K562 (cell line): Measurements from ENCODE around the gene FOXN1. TPM values are rescaled to one million over a fixed set of nuclear protein-coding genes. Genes with fewer than 3 reads are reported as not detected.
A peak's percentile ranks its signal among the peaks of the same experiment; 100 is the strongest.

Experiments used
- ATAC-seq: fragments of 200-7000 bp; cut with Tn5 transposase; 3 replicates; pipeline ENCODE4 v1.9.1; 2020; ENCODE audit warnings: moderate library complexity
- BruUV-seq: library from RNA; stranded (reverse); fragments of 400-500 nt; replicated peaks from 2 replicates; lab custom pipeline; 2021; lab: Mats Ljungman, UMichigan
- CTCF ChIA-PET: fragments of 300-600 bp; formaldehyde crosslinking; extraction: SDS; loops from one replicate; lab custom pipeline; 2021; ENCODE audit warnings: low intra/inter-chr PET ratio; lab: Yijun Ruan, JAX
- POLR2A ChIA-PET: fragments of 300-600, 350-650 bp; sonication (Branson Sonifier 250); formaldehyde crosslinking; extraction: SDS; loops from one replicate; lab custom pipeline; 2021; ENCODE audit warnings: antibody characterized with exemption, inconsistent platforms; lab: Yijun Ruan, JAX
- DNase-seq, 4 experiments: peaks; one replicate each; pipeline versions ENCODE4 v3.0.0 to v3.0.0-alpha.2; 2011 to 2018; ENCODE audit warnings: low spot score in 3 of 4, mixed read lengths in 3 of 4; ENCODE audit errors: extremely low read depth in 1 of 4
- FAIRE-seq: peaks from 2 replicates; lab custom pipeline; 2011; peaks lifted over from hg19 to GRCh38; lab: Jason Lieb, UNC
- H2AFZ ChIP-seq: 2 replicates; pipeline ENCODE4 v1.6.0; 2011; ENCODE audit warnings: low read depth, low read length, control low read depth, inconsistent platforms
- H3K27ac ChIP-seq: fragments of 200-600 bp; 3 replicates; pipeline ENCODE4 v1.8.0; 2011; ENCODE audit warnings: low read depth, mild to moderate bottlenecking, control low read depth, inconsistent platforms, low read length, moderate library complexity, mixed read lengths; ENCODE audit errors: extremely low read depth
- H3K27me3 ChIP-seq, 2 experiments: fragments of 300-600 bp in 1 of 2; 2 replicates in 1 of 2; 3 replicates in 1 of 2; pipeline versions ENCODE4 v1.6.0 to v1.8.0; 2011; ENCODE audit warnings: inconsistent platforms in 2 of 2, low read length in 2 of 2, mild to moderate bottlenecking in 1 of 2, mixed read lengths in 1 of 2, moderate library complexity in 1 of 2; ENCODE audit not compliant: control insufficient read depth in 2 of 2, insufficient read depth in 2 of 2
- H3K36me3 ChIP-seq: fragments of 300-600 bp; 3 replicates; pipeline ENCODE4 v1.8.0; 2011; ENCODE audit warnings: mild to moderate bottlenecking, low read length, inconsistent platforms; ENCODE audit not compliant: control insufficient read depth, insufficient read depth
- H3K4me1 ChIP-seq, 2 experiments: fragments of 200-600 bp in 1 of 2; replicated peaks in 1 of 2; 2 replicates in 1 of 2; 3 replicates in 1 of 2; pipeline versions ENCODE4 v1.5.1 to v1.8.0; 2011; ENCODE audit warnings: inconsistent platforms in 2 of 2, low read length in 2 of 2, mild to moderate bottlenecking in 1 of 2, mixed read lengths in 1 of 2, moderate library complexity in 1 of 2; ENCODE audit not compliant: control insufficient read depth in 2 of 2, insufficient read depth in 2 of 2
- H3K4me2 ChIP-seq: 2 replicates; pipeline ENCODE4 v1.6.1; 2011; ENCODE audit warnings: low read length, control low read depth, inconsistent platforms, mixed read lengths; ENCODE audit not compliant: insufficient read depth
- H3K4me3 ChIP-seq: fragments of 200-600 bp; sonication (generic), shearing (Covaris generic); 2 replicates; pipeline ENCODE4 v1.5.1; 2016; ENCODE audit warnings: control low read depth, inconsistent platforms
- H3K79me2 ChIP-seq: fragments of 200-600 bp; 3 replicates; pipeline ENCODE4 v1.8.0; 2011; ENCODE audit warnings: low read length, inconsistent platforms; ENCODE audit not compliant: control insufficient read depth, insufficient read depth
- H3K9ac ChIP-seq, 2 experiments: 2 replicates each; pipeline versions ENCODE4 v1.6.0 to v1.6.1; 2011; ENCODE audit warnings: low read depth in 2 of 2, low read length in 2 of 2, control low read depth in 1 of 2, inconsistent platforms in 1 of 2, mild to moderate bottlenecking in 1 of 2, mixed read lengths in 1 of 2; ENCODE audit not compliant: insufficient read depth in 1 of 2
- H3K9me1 ChIP-seq: one replicate; pipeline ENCODE4 v1.6.0; 2011; ENCODE audit warnings: inconsistent platforms, mild to moderate bottlenecking, low read length, moderate library complexity; ENCODE audit not compliant: control insufficient read depth, insufficient read depth
- H3K9me3 ChIP-seq: replicated peaks from 2 replicates; pipeline ENCODE4 v1.5.1; 2011; ENCODE audit warnings: low read depth, low read length, inconsistent platforms; ENCODE audit not compliant: control insufficient read depth, insufficient read depth
- H4K20me1 ChIP-seq: replicated peaks from 2 replicates; pipeline ENCODE4 v1.6.1; 2011; ENCODE audit warnings: low read length, inconsistent platforms, mixed read lengths; ENCODE audit not compliant: control insufficient read depth, insufficient read depth
- CBFA2T2 ChIP-seq: fragments of 450-650 bp; conservative IDR thresholded peaks from 2 replicates; pipeline ENCODE4 v1.6.1; 2017; ENCODE audit warnings: mild to moderate bottlenecking
- CHD1 ChIP-seq: fragments of 200-600 bp; sonication (generic); IDR thresholded peaks from one replicate; pipeline ENCODE4 v1.6.1; 2012; ENCODE audit warnings: mild to moderate bottlenecking, moderate library complexity, low read length, inconsistent platforms
- MLLT1 ChIP-seq, 2 experiments: fragments of 450-650 bp; IDR thresholded peaks; 2 replicates each; pipeline ENCODE4 v1.6.1; 2016
- RAD21 ChIP-seq, 2 experiments: fragments of 250-450 bp in 1 of 2; fragments of 450-650 bp in 1 of 2; sonication (Bioruptor Pico) in 1 of 2; formaldehyde crosslinking in 1 of 2; IDR thresholded peaks in 1 of 2; conservative IDR thresholded peaks in 1 of 2; 2 replicates each; pipeline versions ENCODE4 v1.4.0 to v1.8.0; 2020 to 2022; ENCODE audit warnings: mild to moderate bottlenecking in 2 of 2, moderate library complexity in 1 of 2
- ZBTB17 ChIP-seq: fragments of 450-650 bp; formaldehyde crosslinking; IDR thresholded peaks from 2 replicates; pipeline ENCODE4 v1.4.0; 2020; ENCODE audit warnings: mild to moderate bottlenecking
- ZNF23 ChIP-seq: fragments of 250-450 bp; sonication (Bioruptor Pico); IDR thresholded peaks from 2 replicates; pipeline ENCODE4 v1.4.0; 2020; ENCODE audit warnings: mild to moderate bottlenecking
- WGBS: fragments of 100-300 bp; shearing (Covaris generic); methylation state at CpG from one replicate; pipeline ENCODE4 v1.1.6; 2016; ENCODE audit warnings: low coverage, mixed read lengths; ENCODE audit not compliant: insufficient coverage; ENCODE audit errors: missing lambda C conversion rate; 5-methylcytosine and 5-hydroxymethylcytosine counted together
- in situ Hi-C: fragments of 300-500 bp; cut with MboI; formaldehyde crosslinking; loops from 4 replicates; pipeline ENCODE4 v1.15.0; 2018; ENCODE audit warnings: inconsistent platforms, mixed read lengths
- intact Hi-C: fragments of 100-400 bp; cut with micrococcal nuclease; formaldehyde crosslinking; loops from 2 replicates; pipeline ENCODE4 v1.14.2; 2022
- polyA plus RNA-seq, 8 experiments: library from polyadenylated mRNA; depleted of rRNA in 4 of 8; stranded (reverse) in 5 of 8; unstranded in 3 of 8; fragments of >200 nt; fragmentation: Nextera tagmentation in 2 of 8; fragmentation: Illumina TruSeq in 1 of 8; extraction: Ambion mirVana in 2 of 8; extraction: Trizol in 1 of 8; gene quantifications; 2 replicates each; pipeline versions ENCODE4 v1.2.1 to v1.2.3, GENCODE V29; 2011 to 2014; ENCODE audit warnings: inconsistent platforms in 1 of 8, missing spikeins in 1 of 8
- total RNA-seq, 7 experiments: library from RNA; depleted of rRNA in 6 of 7; stranded (reverse); fragments of >200 nt in 6 of 7; fragmentation: Illumina TruSeq in 2 of 7; extraction: Trizol in 2 of 7; gene quantifications; 2 replicates each; pipeline versions ENCODE4 v1.2.1 to v1.2.3, GENCODE V29; 2011 to 2021; ENCODE audit warnings: low replicate concordance in 1 of 7

Gene FOXN1
- total and polyA plus RNA-seq, 9 of the 15 experiments (the other 6 are each of a cell fraction or from before 2014, with no cell fraction given), result not detected

DNA sequence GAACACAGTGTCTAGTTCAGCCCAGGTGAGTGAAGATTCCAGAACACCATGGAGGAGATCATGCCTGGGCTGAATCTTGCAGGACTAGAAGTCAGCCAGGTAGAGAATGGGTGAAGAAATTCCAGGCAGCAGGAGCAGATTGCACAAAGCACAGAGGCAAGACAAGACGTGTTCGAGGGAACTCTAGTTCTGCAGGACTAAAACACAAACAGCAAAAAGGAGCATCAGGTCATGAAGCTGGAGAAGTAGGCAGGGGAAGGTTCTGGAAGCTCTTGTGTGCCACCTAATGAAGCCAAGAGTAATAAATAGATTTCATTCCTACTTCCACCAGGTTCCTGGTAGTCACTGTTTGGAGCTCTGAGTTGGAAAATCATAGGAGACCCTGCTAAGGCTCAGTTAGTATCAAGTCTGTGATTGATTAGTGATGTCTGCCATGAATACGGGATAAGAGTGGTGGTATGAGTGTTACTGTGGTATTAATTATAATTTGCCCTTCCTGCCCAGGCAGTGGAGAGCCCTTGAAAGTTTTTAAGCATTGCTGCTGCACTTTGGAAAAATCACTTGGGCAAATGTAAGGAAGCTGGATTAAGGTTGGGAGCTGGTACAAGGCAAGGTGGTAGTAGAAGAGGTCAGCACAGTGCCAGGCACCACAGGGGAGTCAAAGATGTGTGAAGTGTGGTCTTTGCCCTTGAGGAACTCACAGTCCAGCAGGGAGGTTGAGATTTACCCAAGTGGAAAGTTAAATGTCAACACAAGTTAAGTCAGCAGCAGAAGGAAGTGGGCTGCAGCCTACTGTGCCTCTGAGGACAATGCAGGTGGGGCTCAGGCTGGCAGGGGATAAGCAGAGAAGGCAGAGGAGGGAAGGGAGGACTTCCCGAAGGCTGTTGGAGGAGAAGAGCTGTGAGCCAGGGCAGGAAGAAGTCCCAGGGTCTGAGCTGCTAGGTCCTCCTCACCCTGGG, 13.5 kb upstream of the FOXN1 start:
- Histone ChIP-seq H3K79me2 (no peaks in the 10 kb centered on the region), H3K4me3 (no peak overlapping the region), H3K9me3 (no peaks in the 10 kb centered on the region), H3K9ac (no peak overlapping the region), H3K27ac (no peak overlapping the region), H3K4me2 (no peak overlapping the region), H3K27me3 (peaks cover 6 to 59% of the 10 kb centered on the region in 2 experiments; a peak in 3 of 5 replicates), H3K4me1 (peaks cover 0 to 2% of the 10 kb centered on the region in 2 experiments; a peak in 1 of 5 replicates), H3K36me3 (no peaks in the 10 kb centered on the region), H2AFZ (no peak overlapping the region), H3K9me1 (no peaks in the 10 kb centered on the region), H4K20me1 (peaks cover 13% of the 10 kb centered on the region; the same call in 1 of the 2 replicates)
- FAIRE-seq, result no peak
- peak; percentile 94 for TF ChIP-seq ZBTB17 (CRISPR knock-in tag)
- peak in 1 of 2 experiments; percentile 72; a peak in 2 of 4 replicates for TF ChIP-seq MLLT1 (IDR thresholded peaks at IDR 0.05)
- peak in 1 of 2 experiments; percentile 35; a peak in 2 of 4 replicates for TF ChIP-seq RAD21 (CRISPR knock-in tag; conservative IDR thresholded peaks at IDR 0.05 in 1 of 2, IDR thresholded peaks at IDR 0.05 in 1 of 2)
- no peak for TF ChIP-seq CHD1
- TF ChIP-seq CBFA2T2, result no peak
- TF ChIP-seq ZNF23 (CRISPR knock-in tag), result peak; percentile 90
- no peak for DNase-seq
- POLR2A ChIA-PET, result interaction anchor here (0.6 kb wide), 2 partner anchors 49 to 230 kb away, joined by 3 to 5 read pairs; no protein-coding TSS in a partner anchor
- CTCF ChIA-PET, result interaction anchor here (4.5 kb wide), 1 partner anchor 48 kb away, joined by 69 read pairs; no protein-coding TSS in a partner anchor
- no TSS peak for BruUV-seq
- intact Hi-C loops, result no loop called here
- in situ Hi-C loops, result no loop called here
- no peak for ATAC-seq
- 0% methylated on average over 4 of the region's 4 CpGs for WGBS
